CD4-positive, alpha-beta T cell treated with Interleukin-6 at 100 ng/mL for 8 hours (primary cell): ENCODE measurements around the gene BHLHA9.

ENCODE experiments used
- DNase-seq: peaks from one replicate; pipeline ENCODE4 v3.0.0-alpha.2; 2020; ENCODE audit warnings: mixed read lengths, low spot score

The BHLHA9 gene

GRCh38 chr17:1255041-1255440 is 15.2 kb upstream of the BHLHA9 start:
- no peak for DNase-seq

- no peak for DNase-seq
Measured at GRCh38 chr17:1256699-1257098, 13.5 kb upstream of the BHLHA9 start.

GRCh38 chr17:1260086-1260769 is 10.0 kb upstream of the BHLHA9 start:
- DNase-seq = no peak

- DNase-seq = no peak
Measured at GRCh38 chr17:1260770-1261161, 9.5 kb upstream of the BHLHA9 start.

- no peak for DNase-seq
Measured at GRCh38 chr17:1264196-1264595, 6.0 kb upstream of the BHLHA9 start.

- DNase-seq = no peak
Measured at GRCh38 chr17:1267471-1267943, 2.7 kb upstream of the BHLHA9 start.

- DNase-seq = no peak
Measured at GRCh38 chr17:1271030-1271423, 783 bp downstream of the BHLHA9 start.

- no peak for DNase-seq
Measured at GRCh38 chr17:1271441-1271840, 1.2 kb downstream of the BHLHA9 start.

- no peak for DNase-seq
Measured at GRCh38 chr17:1272701-1273100, 2.5 kb downstream of the BHLHA9 start.

GRCh38 chr17:1273492-1274244 is 3.4 kb downstream of the BHLHA9 start:
- no peak for DNase-seq

GRCh38 chr17:1274245-1274608 is 4.0 kb downstream of the BHLHA9 start:
- no peak for DNase-seq

GRCh38 chr17:1275205-1275961 is 5.1 kb downstream of the BHLHA9 start:
- DNase-seq = no peak

- DNase-seq = peak; percentile 64
Measured at GRCh38 chr17:1275962-1276736, 5.9 kb downstream of the BHLHA9 start.

- DNase-seq = no peak
Measured at GRCh38 chr17:1280652-1281051, 10.4 kb downstream of the BHLHA9 start.

- no peak for DNase-seq
Measured at GRCh38 chr17:1286379-1287106, 16.3 kb downstream of the BHLHA9 start.

GRCh38 chr17:1289695-1290094 is 19.5 kb downstream of the BHLHA9 start:
- DNase-seq = no peak

GRCh38 chr17:1290676-1291075 is 20.4 kb downstream of the BHLHA9 start:
- DNase-seq = no peak

- DNase-seq = peak; percentile 91
Measured at GRCh38 chr17:1294157-1294717, 24.0 kb downstream of the BHLHA9 start.

GRCh38 chr17:1298606-1299005 is 28.4 kb downstream of the BHLHA9 start:
- peak; percentile 30 for DNase-seq

- no peak for DNase-seq
Measured at GRCh38 chr17:1299552-1300370, 29.5 kb downstream of the BHLHA9 start.
